Body of pancreas (tissue), 4 donors: ENCODE measurements around the gene CFI. TPM values are rescaled to one million over a fixed set of nuclear protein-coding genes. Genes with fewer than 3 reads are reported as not detected.

Experiments
- ATAC-seq: fragments of 150-250 bp; one replicate; pipeline ENCODE4 v1.9.1; 2016
- DNase-seq, 4 donors: peaks; one replicate each; pipeline ENCODE4 v3.0.0-alpha.2; 2019
- H3K27ac ChIP-seq, 4 donors: fragments of 200-600 bp; sonication (generic); 1 replicate in 3 of 4; 2 replicates in 1 of 4; pipeline versions ENCODE4 v1.5.1 to v1.6.1; 2016 to 2019; ENCODE audit warnings: mild to moderate bottlenecking in 1 of 4, mixed read lengths in 1 of 4, moderate library complexity in 1 of 4
- H3K27me3 ChIP-seq, 2 donors: fragments of 200-600 bp; sonication (generic); one replicate each; pipeline ENCODE4 v1.6.0; 2016; ENCODE audit warnings: mild to moderate bottlenecking in 1 of 2
- H3K36me3 ChIP-seq, 2 donors: fragments of 200-600 bp; sonication (generic); replicated peaks in 1 of 2; 2 replicates each; pipeline ENCODE4 v1.5.1; 2016; ENCODE audit warnings: low read depth in 2 of 2; ENCODE audit not compliant: insufficient read depth in 1 of 2
- H3K4me1 ChIP-seq: fragments of 200-600 bp; sonication (generic); one replicate; pipeline ENCODE4 v1.6.0; 2016
- H3K4me3 ChIP-seq, 2 donors: fragments of 200-600 bp; sonication (generic); 1 replicate in 1 of 2; 2 replicates in 1 of 2; pipeline ENCODE4 v1.5.1; 2016 to 2019
- H3K9me3 ChIP-seq, 3 donors: fragments of 200-600 bp; sonication (generic); 1 replicate in 2 of 3; 2 replicates in 1 of 3; pipeline ENCODE4 v1.5.1; 2016
- POLR2A ChIP-seq, 3 donors: fragments of 450-650 bp; IDR thresholded peaks; one replicate each; pipeline ENCODE4 v1.6.1; 2016; ENCODE audit warnings: antibody characterized with exemption in 3 of 3, mild to moderate bottlenecking in 2 of 3
- WGBS, 2 donors: methylation state at CpG; one replicate each; pipeline ENCODE4 v1.1.5; 2017; 5-methylcytosine and 5-hydroxymethylcytosine counted together
- intact Hi-C: fragments of 100-400 bp; cut with DNase I; formaldehyde crosslinking; loops from one replicate; pipeline ENCODE4 v1.15.1; 2023
- total RNA-seq, 2 donors: library from RNA; depleted of rRNA; stranded (reverse); fragments of >200 nt; gene quantifications; one replicate each; pipeline ENCODE4 v1.1.0, GENCODE V29; 2016
- TF ChIP-seq, protein P1 (sequence below), 7 experiments: fragments of 450-650 bp in 4 of 7; fragments of 200-600 bp in 3 of 7; sonication (generic) in 3 of 7; IDR thresholded peaks; one replicate each; pipeline ENCODE4 v1.5.1; 2016 to 2019; ENCODE audit warnings: antibody characterized with exemption in 7 of 7

CFI gene
- total RNA-seq, 2 donors from 2014 or later = 15.8 to 31.6 TPM

DNA sequence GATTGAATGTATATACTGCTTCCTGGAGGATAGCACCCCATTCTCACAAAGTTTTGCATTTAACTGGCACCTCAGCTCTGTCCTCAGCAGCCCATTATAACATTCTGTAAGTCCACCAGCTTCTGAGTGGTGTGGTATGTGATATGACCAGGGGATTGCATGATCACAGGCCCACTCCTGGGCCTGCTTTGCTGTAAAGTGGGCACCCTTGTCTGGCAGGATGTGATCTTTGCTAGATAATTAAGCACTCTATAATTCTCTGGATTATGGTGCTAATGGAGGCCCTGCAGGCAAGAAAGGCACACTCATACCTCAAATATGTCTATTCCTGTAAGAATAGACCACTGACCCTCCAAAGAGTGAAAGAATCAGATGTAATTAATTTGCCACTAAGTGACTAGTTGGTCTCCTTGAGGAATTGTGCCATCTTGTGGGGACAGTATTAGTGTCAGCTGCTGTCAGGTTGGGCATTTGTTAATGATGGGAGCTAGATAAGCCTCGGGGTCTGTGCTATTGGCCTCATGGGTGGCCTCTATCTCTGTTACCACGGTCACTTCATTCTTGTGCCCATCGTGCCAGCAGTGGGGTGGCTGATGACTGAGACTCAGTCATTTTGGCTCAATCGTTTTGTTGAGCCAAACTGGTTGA, 2.2 kb upstream of the CFI start:
- ATAC-seq = peak; percentile 57

DNA sequence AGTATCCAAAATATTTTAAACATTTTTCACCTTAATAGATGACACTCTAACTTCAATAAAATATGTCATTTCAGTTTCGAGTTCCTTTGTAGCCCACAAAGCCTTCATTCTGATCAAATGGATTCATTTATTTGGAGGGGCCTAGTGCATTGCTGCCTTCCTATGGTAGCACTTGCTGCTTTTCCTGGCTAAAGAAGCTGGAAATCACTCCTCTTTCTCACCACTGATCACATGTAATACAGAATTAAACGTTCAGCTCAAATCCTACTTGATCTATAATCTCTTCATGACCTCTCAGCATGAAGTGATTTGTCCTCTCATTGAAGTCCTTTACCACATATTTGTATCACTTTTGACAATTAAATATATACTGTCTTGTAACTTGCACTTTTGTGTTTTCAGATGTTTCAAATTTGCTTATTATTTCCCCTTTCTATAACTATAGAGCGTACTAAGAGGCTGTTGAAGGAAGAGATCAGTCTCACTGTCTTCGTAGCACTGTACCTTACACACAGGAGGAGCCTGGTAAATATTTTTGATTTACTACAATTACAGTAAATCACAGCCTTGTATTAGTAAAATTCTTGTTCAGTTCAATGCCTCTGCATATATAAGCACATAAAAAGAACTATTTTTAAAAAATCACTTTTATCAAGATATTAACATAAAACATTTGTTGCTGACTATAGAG, 555 bp downstream of the CFI start:
- no peak overlapping the region for H3K4me3 ChIP-seq
- peaks cover 18% of the 10 kb centered on the region for H3K4me1 ChIP-seq
- WGBS, 2 donors = 39% methylated on average over 4 of the region's 4 CpGs
- H3K36me3 ChIP-seq = no peaks in the 10 kb centered on the region
- peak overlapping the region in 3 of 4 donors; percentile 4 to 80 (median 44) for H3K27ac ChIP-seq
- H3K27me3 ChIP-seq = no peaks in the 10 kb centered on the region
- no peak for DNase-seq
- intact Hi-C loops = loop anchor here (10.0 kb wide), 1 partner anchor 96 kb away; the partner anchor contains the start of gene CASP6
- TF ChIP-seq, protein P1, sequence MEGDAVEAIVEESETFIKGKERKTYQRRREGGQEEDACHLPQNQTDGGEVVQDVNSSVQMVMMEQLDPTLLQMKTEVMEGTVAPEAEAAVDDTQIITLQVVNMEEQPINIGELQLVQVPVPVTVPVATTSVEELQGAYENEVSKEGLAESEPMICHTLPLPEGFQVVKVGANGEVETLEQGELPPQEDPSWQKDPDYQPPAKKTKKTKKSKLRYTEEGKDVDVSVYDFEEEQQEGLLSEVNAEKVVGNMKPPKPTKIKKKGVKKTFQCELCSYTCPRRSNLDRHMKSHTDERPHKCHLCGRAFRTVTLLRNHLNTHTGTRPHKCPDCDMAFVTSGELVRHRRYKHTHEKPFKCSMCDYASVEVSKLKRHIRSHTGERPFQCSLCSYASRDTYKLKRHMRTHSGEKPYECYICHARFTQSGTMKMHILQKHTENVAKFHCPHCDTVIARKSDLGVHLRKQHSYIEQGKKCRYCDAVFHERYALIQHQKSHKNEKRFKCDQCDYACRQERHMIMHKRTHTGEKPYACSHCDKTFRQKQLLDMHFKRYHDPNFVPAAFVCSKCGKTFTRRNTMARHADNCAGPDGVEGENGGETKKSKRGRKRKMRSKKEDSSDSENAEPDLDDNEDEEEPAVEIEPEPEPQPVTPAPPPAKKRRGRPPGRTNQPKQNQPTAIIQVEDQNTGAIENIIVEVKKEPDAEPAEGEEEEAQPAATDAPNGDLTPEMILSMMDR (IDR thresholded peaks at IDR 0.05) = no peak
- TF ChIP-seq POLR2A (IDR thresholded peaks at IDR 0.05) = no peak
- no peaks in the 10 kb centered on the region for H3K9me3 ChIP-seq
- no peak for ATAC-seq

More for the DNA sequence above, 2.2 kb upstream of the CFI start:
- no peaks in the 10 kb centered on the region for H3K27me3 ChIP-seq
- WGBS, 2 donors = 15 to 17% methylated on average over 4 of the region's 4 CpGs
- no peaks in the 10 kb centered on the region for H3K9me3 ChIP-seq
- no peak overlapping the region for H3K4me3 ChIP-seq
- no peaks in the 10 kb centered on the region for H3K36me3 ChIP-seq
- DNase-seq = peak; percentile 16 to 54 (median 44)
- intact Hi-C loops = loop anchor here (10.0 kb wide), 1 partner anchor 99 kb away; the partner anchor contains the start of gene CASP6
- peaks cover 18% of the 10 kb centered on the region for H3K4me1 ChIP-seq
- TF ChIP-seq POLR2A (IDR thresholded peaks at IDR 0.05) = no peak
- TF ChIP-seq, protein P1 (IDR thresholded peaks at IDR 0.05) = peak in 6 of 7 experiments; percentile 26 to 71 (median 54)
- H3K27ac ChIP-seq = no peak overlapping the region

DNA sequence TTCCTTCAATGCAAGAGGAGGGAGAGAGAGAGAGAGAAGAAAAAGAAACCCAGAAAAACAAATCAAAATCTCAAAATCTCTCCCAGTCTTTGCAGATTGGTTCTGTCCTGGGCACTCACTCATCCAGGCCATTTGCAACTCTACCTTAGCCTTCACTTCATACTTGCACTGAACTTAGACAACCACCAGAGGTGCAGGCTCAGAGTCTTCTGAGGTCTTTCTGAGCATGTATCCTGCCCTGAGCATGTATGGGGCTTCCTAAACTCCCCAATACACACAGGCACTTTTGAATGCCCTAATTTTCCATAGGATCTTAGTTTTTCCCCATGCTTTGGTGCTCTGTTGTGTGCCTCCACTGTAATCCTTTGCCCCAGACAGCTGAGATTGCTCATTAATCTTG, 2.9 kb downstream of the CFI start:
- peaks cover 18% of the 10 kb centered on the region for H3K4me1 ChIP-seq
- no peaks in the 10 kb centered on the region for H3K36me3 ChIP-seq
- TF ChIP-seq, protein P1 (IDR thresholded peaks at IDR 0.05) = no peak
- TF ChIP-seq POLR2A (IDR thresholded peaks at IDR 0.05) = no peak
- no peaks in the 10 kb centered on the region for H3K27me3 ChIP-seq
- H3K9me3 ChIP-seq = no peaks in the 10 kb centered on the region
- DNase-seq = no peak
- no peak overlapping the region for H3K27ac ChIP-seq
- intact Hi-C loops = no loop called here
- no peak overlapping the region for H3K4me3 ChIP-seq
- ATAC-seq = no peak

DNA sequence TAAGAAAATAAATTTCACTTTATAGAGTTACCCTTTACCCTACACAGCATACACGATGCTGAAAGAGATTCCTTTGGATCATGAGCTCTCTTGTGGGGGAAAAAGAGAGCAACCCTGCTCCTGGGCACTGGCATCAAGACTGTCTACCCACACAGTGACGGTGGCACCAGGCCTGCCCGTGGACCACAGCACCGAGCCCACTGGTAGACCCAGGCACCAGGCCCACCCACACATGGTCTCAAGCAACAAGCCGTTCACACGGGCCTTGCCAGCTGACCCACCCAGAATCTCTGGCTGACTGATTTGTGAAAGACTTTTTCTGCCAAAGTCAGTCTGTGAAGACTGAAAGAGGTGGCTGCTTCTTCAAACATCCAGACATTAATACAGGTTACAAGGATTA, 6.7 kb downstream of the CFI start:
- Histone ChIP-seq H3K9me3 (no peaks in the 10 kb centered on the region), H3K27ac (no peak overlapping the region), H3K36me3 (no peaks in the 10 kb centered on the region), H3K27me3 (no peaks in the 10 kb centered on the region), H3K4me3 (no peak overlapping the region), H3K4me1 (no peaks in the 10 kb centered on the region)
- TF ChIP-seq POLR2A (IDR thresholded peaks at IDR 0.05) = no peak
- TF ChIP-seq, protein P1 (IDR thresholded peaks at IDR 0.05) = no peak
- ATAC-seq = no peak
- no peak for DNase-seq
- intact Hi-C loops = no loop called here
- 91 to 93% methylated on average over 6 of the region's 6 CpGs for WGBS, 2 donors
